ENCODE data around the gene LYPLAL1. TPM values are rescaled to one million over a fixed set of nuclear protein-coding genes. Genes with fewer than 3 reads are reported as not detected.

LYPLAL1 gene
- total and polyA plus RNA-seq, 2 of the 13 experiments (the other 11 are each of a cell fraction or from before 2014, with no cell fraction given): 17.0 to 31.6 TPM

DNA sequence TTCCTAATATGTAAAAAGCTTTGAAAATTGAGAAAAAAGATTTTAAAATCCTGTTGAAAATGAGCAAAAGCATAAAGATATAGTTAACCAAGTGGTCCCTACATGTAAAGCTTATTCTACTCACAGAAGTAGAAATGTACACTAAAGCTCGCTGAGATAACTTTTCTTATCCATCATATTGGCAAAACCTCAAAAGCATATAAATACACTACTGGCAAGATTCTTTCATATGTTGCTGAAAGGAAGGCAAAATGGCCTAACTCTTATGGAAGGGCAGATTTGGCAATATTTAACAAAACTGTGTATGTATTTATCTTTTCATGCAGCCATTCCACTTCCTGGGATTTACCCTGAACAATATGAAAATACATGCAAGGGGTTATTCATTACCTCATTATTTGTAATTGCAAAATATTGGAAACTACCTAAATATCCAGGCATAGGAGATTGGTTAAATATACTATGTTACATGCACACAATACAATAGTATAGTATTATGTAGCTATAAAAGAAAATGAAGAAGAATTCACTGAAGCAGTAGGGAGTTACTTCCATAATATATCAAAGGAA lies 43.2 kb upstream of the LYPLAL1 start (continued):
- TF ChIP-seq, protein P1, sequence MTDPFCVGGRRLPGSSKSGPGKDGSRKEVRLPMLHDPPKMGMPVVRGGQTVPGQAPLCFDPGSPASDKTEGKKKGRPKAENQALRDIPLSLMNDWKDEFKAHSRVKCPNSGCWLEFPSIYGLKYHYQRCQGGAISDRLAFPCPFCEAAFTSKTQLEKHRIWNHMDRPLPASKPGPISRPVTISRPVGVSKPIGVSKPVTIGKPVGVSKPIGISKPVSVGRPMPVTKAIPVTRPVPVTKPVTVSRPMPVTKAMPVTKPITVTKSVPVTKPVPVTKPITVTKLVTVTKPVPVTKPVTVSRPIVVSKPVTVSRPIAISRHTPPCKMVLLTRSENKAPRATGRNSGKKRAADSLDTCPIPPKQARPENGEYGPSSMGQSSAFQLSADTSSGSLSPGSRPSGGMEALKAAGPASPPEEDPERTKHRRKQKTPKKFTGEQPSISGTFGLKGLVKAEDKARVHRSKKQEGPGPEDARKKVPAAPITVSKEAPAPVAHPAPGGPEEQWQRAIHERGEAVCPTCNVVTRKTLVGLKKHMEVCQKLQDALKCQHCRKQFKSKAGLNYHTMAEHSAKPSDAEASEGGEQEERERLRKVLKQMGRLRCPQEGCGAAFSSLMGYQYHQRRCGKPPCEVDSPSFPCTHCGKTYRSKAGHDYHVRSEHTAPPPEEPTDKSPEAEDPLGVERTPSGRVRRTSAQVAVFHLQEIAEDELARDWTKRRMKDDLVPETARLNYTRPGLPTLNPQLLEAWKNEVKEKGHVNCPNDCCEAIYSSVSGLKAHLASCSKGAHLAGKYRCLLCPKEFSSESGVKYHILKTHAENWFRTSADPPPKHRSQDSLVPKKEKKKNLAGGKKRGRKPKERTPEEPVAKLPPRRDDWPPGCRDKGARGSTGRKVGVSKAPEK (CRISPR knock-in tag; IDR thresholded peaks at IDR 0.05; ENCODE audit: borderline replicate concordance): no peak
- no peak for TF ChIP-seq ZNF3 (CRISPR knock-in tag; IDR thresholded peaks at IDR 0.05)
- no peak for TF ChIP-seq RAD21 (CRISPR knock-in tag; IDR thresholded peaks at IDR 0.05)
- TF ChIP-seq, protein P2, sequence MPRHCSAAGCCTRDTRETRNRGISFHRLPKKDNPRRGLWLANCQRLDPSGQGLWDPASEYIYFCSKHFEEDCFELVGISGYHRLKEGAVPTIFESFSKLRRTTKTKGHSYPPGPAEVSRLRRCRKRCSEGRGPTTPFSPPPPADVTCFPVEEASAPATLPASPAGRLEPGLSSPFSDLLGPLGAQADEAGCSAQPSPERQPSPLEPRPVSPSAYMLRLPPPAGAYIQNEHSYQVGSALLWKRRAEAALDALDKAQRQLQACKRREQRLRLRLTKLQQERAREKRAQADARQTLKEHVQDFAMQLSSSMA (CRISPR knock-in tag; IDR thresholded peaks at IDR 0.05): no peak
- TF ChIP-seq, protein P3, sequence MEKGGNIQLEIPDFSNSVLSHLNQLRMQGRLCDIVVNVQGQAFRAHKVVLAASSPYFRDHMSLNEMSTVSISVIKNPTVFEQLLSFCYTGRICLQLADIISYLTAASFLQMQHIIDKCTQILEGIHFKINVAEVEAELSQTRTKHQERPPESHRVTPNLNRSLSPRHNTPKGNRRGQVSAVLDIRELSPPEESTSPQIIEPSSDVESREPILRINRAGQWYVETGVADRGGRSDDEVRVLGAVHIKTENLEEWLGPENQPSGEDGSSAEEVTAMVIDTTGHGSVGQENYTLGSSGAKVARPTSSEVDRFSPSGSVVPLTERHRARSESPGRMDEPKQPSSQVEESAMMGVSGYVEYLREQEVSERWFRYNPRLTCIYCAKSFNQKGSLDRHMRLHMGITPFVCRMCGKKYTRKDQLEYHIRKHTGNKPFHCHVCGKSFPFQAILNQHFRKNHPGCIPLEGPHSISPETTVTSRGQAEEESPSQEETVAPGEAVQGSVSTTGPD (CRISPR knock-in tag; IDR thresholded peaks at IDR 0.05): no peak
- no peak for TF ChIP-seq ZSCAN25 (CRISPR knock-in tag; IDR thresholded peaks at IDR 0.05)
- no peak for TF ChIP-seq SP5 (CRISPR knock-in tag; IDR thresholded peaks at IDR 0.05; ENCODE audit: borderline replicate concordance, low read depth)
- TF ChIP-seq NCOR1 (IDR thresholded peaks at IDR 0.05; ENCODE audit: borderline replicate concordance, low read length): no peak
- TF ChIP-seq ZNF441 (CRISPR knock-in tag; IDR thresholded peaks at IDR 0.05; ENCODE audit: borderline replicate concordance): no peak
